Mammary epithelial cell (primary cell): ENCODE results near the gene FBXO24.

Experiments
- EZH2 ChIP-seq: IDR thresholded peaks from 2 replicates; pipeline ENCODE4 v1.6.1; 2012; ENCODE audit warnings: low read length, inconsistent platforms, borderline replicate concordance
- TF ChIP-seq, protein P1 (sequence below), 2 donors: IDR thresholded peaks in 1 of 2; conservative IDR thresholded peaks in 1 of 2; 2 replicates each; pipeline ENCODE4 v1.5.1; 2011 to 2012; ENCODE audit warnings: inconsistent platforms in 2 of 2, low read length in 2 of 2, mild to moderate bottlenecking in 2 of 2, control low read depth in 1 of 2, low read depth in 1 of 2; ENCODE audit not compliant: insufficient read depth in 1 of 2; ENCODE audit errors: extremely low read depth in 1 of 2

DNA sequence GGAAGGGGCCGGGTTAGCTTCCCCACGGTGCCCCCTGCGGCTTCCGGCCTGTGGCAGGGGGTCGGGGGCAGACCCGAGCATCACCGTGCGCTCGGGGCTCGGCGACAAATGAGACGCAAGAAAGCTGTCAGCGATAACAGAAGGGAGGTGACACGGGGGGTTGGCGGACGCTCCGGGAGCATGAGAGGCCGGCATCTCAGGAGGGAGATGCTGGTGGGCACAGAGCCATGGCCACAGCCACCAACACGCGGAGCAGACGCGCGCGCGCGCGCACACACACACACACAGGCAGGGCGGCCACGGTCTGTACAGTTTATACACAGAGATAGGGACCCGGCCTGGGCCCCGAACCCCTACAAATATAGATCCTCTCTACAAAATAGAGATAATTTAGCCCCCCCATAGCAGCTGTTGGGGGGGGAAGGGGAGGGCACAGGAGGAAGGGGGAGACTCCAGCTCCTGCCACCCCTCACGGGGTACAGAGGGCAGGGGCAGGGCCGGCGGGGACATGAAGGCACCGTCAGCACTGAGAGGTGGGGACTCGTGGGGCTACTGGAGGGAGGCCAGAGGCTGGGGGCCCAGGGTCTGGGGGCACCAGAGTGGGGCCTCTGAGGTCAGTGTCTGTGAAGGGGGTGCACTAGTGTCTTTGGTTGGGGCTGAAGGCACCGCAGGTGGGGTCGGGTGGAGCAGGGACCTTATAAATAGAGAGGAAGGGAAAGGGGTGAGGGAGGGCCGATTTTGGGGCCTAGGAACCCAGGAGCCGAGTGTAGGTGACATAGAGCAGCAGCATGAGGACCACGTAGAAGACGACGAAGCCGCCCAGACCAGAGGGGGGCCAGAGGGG is 11.5 kb upstream of the FBXO24 start:
- TF ChIP-seq, protein P1, sequence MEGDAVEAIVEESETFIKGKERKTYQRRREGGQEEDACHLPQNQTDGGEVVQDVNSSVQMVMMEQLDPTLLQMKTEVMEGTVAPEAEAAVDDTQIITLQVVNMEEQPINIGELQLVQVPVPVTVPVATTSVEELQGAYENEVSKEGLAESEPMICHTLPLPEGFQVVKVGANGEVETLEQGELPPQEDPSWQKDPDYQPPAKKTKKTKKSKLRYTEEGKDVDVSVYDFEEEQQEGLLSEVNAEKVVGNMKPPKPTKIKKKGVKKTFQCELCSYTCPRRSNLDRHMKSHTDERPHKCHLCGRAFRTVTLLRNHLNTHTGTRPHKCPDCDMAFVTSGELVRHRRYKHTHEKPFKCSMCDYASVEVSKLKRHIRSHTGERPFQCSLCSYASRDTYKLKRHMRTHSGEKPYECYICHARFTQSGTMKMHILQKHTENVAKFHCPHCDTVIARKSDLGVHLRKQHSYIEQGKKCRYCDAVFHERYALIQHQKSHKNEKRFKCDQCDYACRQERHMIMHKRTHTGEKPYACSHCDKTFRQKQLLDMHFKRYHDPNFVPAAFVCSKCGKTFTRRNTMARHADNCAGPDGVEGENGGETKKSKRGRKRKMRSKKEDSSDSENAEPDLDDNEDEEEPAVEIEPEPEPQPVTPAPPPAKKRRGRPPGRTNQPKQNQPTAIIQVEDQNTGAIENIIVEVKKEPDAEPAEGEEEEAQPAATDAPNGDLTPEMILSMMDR (conservative IDR thresholded peaks at IDR 0.05 in 1 of 2, IDR thresholded peaks at IDR 0.05 in 1 of 2; ENCODE audit: extremely low read depth in 1 of 2, insufficient read depth in 1 of 2, low read depth in 1 of 2, low read length in 2 of 2) = no peak
- TF ChIP-seq EZH2 = no peak
